Stimulated activated CD4-positive, alpha-beta T cell treated with anti-CD3 and anti-CD28 coated beads, Interleukin-4, amount 100 ng/mL, for 4 hours (primary cell): ENCODE measurements around the gene ARID5B.
A peak's percentile ranks its signal among the peaks of the same experiment; 100 is the strongest.

ENCODE experiments used
- DNase-seq, 2 experiments: peaks; one replicate each; pipeline ENCODE4 v3.0.0-alpha.2; 2020

ARID5B gene

DNA sequence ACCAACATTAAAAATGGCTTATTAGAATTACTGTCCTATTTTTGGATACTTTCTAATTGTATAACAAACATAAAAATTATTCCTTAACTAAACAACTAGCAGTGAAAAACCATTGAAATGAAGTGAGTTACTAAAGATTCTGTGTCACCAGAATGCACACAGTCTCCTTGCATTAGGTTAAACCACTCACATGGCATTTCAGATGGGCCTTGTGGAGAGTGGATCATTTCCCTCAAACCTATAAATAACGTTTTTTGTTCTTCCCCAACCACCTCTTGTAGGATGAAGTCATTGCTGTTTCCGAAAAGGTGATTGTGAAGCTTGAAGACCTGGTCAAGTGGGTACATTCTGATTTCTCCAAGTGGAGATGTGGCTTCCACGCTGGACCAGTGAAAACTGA lies 38.4 kb downstream of the ARID5B start:
- no peak for DNase-seq

- no peak for DNase-seq
These were observed 39.7 kb downstream of the ARID5B start for GRCh38 chr10:61941202-61941681.

GRCh38 chr10:61942604-61943461 lies 41.3 kb downstream of the ARID5B start:
- DNase-seq, result no peak

DNA sequence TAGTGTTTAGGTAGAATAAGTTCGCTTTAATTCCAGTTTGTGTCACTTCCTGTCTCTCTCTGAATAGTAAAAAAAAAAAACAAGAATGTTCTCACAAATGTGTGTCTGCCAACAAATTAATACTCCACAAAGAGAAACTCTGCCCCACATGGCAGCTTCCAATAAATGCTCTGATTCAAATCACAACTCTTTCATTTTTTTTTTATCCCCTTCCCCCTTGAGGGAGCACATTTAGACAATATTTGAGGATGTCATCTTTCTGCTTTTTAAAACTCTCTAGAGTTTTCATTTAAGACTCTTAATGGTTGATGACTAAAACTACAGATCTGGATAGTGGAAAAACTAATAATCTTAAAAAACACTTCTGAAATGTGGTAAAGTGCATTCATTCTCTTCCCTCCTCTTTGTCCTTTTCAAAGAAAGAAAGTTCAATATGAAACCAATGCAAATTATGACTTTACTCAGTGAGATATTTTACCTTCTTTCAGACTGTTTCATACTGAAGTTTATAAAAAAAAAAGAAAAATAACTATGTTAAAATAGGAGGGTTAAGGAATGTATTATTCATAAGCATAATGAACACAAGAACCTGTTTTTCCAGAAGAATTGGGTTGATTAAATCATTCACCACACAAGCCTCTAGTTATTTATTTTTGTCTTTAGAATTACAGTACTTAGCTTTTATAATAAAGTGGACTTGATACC lies 42.3 kb downstream of the ARID5B start:
- DNase-seq, result peak in 1 of 2 experiments; percentile 26

DNA sequence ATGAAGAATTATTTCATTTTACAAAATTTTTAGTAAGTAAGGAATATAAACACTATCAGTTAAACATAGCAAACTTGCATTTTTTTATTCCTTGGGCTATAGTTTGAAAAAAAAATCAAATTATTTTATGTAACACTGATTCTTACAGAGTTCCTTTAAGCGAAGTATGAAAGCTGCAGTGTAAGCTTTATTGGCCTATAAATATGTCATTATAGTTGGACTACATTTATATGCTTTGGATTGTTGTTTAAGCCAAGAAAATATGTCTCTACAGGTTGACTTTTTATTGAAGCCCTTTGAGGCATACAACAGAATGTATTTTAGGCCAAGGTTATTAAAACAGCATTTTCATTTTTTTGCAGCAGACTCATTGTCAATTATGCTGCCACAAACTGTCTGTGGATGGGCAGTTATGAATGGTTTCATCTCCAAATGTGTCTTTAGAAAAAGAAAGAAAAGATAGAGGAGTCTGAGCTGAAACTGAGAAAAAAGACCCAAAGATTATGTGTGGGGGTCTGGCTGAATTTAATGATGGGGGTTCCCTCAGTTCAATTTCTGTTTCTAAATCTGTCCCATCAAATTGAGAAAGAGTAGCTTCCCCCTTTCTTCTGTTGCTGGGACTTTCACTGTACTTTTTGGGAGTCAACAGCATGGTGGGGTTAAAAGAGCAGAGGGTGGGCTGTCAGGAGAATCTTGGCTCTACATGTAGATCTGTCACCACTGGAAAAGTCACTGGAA lies 43.1 kb downstream of the ARID5B start:
- no peak for DNase-seq

DNA sequence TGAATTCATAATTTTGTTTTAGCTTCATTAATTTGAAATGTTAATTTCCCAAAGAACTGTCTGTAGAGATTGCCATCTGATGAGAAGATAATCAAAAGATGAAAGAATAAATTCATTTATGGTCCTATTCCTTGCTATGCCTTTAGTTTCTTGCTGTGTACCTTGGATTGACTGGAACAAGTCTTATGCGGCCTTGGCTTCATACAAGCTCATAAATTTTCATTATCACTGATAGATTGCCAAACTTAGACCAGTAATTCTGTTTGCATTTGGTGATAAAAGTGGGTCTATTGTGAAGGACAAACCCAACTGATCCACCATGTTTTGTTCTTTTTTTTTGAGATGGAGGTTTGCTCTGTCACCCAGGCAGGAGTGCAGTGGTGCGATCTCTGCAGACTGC lies 48.2 kb downstream of the ARID5B start:
- DNase-seq, result no peak

- DNase-seq, result no peak
These were observed 49.1 kb downstream of the ARID5B start for GRCh38 chr10:61950449-61951143.

GRCh38 chr10:61951144-61951483 lies 49.6 kb downstream of the ARID5B start:
- DNase-seq, result no peak

GRCh38 chr10:61952028-61952674 lies 50.7 kb downstream of the ARID5B start:
- DNase-seq, result no peak

- no peak for DNase-seq
These were observed 51.7 kb downstream of the ARID5B start for GRCh38 chr10:61953183-61953582.

DNA sequence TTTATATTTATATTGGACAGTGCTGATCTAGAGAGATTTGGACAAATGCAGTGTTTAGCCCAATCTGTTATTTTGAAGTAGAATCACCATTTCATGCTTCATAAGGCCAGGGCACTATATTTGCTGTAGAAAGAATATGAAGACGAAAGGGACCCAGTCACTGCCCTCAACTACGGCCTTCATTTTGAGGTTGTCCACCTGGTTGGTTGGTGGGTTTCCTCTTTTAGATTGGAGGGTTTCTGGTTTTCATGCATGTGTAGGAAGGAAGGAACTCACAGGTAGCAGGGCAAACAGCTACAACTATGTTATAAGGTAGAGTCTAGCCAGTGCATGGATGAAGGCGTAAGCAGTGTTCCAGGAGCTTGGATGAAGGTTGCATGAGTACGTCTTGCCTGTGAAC lies 56.3 kb downstream of the ARID5B start:
- DNase-seq, result no peak

- no peak for DNase-seq
These were observed 56.8 kb downstream of the ARID5B start for GRCh38 chr10:61958311-61958710.

- no peak for DNase-seq
These were observed 57.3 kb downstream of the ARID5B start for GRCh38 chr10:61958805-61959204.

GRCh38 chr10:61959814-61960213 lies 58.3 kb downstream of the ARID5B start:
- no peak for DNase-seq

DNA sequence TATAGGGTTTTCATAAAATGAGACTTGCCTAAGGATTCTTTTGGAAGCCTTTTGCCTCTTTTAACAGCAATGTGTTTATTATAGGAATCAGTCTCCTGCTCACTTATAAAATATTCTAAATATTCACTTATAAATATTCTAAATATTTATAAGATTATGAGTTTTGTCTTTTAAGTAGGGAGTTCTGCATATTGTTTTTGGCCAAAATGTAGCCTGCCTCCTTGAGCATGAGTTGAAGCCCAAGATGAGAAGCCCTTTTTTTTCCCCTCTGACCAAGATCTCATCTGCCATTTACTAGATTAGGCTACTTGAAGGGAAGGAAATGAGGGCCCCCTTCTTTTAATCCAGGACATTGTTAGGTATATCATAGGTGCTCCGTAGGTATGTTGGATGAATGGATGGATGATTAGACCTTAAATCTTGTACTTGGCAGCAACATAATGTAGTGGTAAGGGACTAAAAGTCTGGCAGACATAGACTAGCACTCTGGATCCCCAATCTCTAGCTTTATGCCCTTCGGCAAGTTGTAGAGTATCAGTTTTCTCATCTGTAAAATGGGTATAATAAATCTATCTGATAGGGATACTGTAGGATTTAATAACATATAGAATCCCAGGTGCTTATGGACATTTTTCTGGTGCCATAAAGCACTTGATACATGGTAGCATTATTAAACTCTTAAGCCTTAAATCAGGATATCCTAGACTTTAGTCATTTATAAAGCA lies 59.1 kb downstream of the ARID5B start:
- no peak for DNase-seq

DNA sequence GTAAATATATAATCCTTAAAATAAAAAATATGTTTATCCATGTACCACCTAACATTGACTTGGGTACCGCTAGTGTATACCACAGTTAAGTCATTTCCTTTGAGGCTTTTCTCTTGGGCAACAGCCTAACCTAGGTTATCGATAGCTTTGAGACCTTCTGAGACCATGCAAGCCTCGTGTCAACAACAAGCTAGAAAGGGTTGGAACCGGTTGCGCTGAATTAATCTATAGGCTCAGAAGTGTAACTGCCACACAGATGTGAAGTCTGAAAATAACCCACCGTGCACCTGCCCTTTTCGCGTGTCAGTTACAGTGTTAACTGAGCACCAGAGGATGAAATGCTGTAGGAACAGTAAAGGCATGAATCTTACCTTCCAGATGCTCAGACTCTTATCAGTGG lies 59.8 kb downstream of the ARID5B start:
- no peak for DNase-seq

GRCh38 chr10:61962971-61963370 lies 61.5 kb downstream of the ARID5B start:
- no peak for DNase-seq

DNA sequence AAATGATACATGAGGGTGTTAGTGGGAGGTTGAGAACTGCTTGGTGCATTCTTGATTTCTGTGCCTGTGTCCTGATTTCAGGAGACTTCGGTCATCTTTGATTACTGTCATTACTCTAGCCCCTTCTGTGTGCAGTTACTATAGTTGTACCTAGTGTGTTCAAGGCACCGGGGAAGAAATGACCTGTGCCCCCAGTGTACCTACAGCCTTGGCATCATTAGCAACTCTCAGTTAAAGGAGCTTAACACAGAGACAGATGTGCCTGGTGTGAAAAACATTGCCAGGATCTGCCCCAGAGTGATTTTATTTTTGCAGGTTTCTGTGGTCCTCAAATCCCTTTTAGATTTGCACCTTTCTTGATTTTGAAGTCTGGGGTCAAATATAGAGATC lies 62.2 kb downstream of the ARID5B start:
- no peak for DNase-seq

DNA sequence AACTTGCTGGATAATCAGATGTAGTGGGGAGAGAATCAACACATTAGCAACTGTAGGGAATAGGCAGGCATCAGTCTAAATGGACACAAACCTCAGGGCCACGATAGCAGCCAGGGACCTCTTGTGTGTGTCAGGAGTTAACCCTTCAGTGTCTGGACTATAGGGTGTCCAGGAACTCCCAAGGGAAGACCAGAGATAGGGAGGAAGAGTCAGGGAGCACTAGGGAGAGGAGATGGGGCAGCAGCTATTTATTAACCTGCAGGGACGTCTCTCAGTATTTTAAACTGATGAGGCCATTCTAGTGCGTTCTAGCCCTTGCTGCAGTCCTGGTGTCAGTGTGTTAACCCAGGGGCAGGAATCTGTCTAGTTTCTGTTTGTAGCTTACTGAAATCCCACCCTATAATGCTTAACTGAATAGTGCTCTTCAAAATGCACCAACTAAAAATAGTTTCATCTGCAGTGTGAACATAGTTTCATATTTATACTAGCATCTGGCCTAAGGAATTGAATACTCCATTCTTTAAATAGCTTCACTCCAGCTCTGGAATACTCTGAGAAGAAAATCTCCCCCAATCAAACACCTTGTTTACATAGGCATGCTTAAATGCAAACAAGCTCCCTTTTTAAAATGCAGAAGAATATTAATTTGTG lies 62.7 kb downstream of the ARID5B start:
- DNase-seq, result no peak

GRCh38 chr10:61964949-61965702 lies 63.6 kb downstream of the ARID5B start:
- no peak for DNase-seq
